ENCODE measurements around the gene TMEM86B.
A peak's percentile ranks its signal among the peaks of the same experiment; 100 is the strongest.

Gene TMEM86B

DNA sequence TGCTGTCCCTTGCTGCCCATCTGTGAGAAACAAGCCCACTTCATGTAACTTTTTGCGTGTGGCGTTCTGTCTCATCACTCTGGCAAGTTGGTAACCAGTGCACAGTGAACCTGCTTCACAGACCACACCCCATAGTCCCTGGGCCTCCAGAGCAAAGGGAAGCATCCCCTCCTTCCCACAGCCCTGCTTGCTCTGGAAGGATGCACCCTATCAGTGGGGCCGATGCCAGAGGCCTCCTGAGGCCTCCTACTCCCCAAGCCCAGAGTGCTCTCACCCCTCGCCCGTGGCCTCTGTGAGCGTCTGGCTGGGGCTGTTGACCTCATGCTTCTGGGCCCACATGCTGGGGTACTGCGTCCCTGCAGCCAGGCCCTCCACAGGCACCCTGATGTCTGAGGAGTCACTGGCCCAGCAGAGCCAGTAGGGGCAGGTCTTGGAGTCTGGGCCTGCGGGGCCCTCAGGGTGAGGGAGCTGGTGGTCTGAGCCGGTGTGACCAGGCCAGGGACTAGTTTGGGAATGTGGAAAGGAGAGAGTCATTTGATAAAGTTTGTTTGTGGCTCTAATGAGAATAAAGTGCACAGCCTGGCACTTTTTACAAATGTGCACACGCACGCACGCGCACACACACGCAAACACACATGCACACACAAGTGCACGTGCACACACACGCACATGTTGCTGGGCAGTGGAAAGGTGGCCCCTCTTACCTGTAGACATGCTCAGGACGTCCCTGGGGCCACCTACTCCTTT lies 5.1 kb downstream of the TMEM86B start:
- DNase-seq (ENCODE audit: low read depth), result no peak
- TF ChIP-seq, protein P1, sequence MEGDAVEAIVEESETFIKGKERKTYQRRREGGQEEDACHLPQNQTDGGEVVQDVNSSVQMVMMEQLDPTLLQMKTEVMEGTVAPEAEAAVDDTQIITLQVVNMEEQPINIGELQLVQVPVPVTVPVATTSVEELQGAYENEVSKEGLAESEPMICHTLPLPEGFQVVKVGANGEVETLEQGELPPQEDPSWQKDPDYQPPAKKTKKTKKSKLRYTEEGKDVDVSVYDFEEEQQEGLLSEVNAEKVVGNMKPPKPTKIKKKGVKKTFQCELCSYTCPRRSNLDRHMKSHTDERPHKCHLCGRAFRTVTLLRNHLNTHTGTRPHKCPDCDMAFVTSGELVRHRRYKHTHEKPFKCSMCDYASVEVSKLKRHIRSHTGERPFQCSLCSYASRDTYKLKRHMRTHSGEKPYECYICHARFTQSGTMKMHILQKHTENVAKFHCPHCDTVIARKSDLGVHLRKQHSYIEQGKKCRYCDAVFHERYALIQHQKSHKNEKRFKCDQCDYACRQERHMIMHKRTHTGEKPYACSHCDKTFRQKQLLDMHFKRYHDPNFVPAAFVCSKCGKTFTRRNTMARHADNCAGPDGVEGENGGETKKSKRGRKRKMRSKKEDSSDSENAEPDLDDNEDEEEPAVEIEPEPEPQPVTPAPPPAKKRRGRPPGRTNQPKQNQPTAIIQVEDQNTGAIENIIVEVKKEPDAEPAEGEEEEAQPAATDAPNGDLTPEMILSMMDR (IDR thresholded peaks at IDR 0.05; ENCODE audit: insufficient read depth, low read depth, low read length, missing control alignments), result no peak
- no peak overlapping the region for H3K4me3 ChIP-seq (ENCODE audit: low read depth, low read length)

DNA sequence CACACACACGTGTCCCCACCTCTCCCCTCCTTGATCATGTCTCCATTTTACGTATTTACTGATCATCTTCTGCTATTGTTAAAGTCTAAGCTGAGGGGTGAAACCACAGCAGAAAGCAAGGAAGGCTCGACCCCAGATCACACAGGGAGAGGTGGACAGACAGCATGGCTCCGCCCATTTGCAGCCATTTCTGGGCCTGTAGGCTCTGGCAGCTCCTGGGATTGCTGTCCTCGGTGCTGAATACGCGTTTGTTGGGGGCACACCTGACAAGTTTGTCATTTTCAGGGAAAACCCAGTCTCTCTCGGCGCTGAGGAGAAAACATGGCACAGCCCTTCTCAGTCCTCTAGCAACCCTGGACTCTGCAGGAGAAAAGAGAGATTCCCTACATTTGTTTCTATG lies 8.0 kb downstream of the TMEM86B start:
- no peak for DNase-seq (ENCODE audit: low read depth)
- H3K4me3 ChIP-seq (ENCODE audit: low read depth, low read length), result no peak overlapping the region
- TF ChIP-seq, protein P1 (IDR thresholded peaks at IDR 0.05; ENCODE audit: insufficient read depth, low read depth, low read length, missing control alignments), result no peak

DNA sequence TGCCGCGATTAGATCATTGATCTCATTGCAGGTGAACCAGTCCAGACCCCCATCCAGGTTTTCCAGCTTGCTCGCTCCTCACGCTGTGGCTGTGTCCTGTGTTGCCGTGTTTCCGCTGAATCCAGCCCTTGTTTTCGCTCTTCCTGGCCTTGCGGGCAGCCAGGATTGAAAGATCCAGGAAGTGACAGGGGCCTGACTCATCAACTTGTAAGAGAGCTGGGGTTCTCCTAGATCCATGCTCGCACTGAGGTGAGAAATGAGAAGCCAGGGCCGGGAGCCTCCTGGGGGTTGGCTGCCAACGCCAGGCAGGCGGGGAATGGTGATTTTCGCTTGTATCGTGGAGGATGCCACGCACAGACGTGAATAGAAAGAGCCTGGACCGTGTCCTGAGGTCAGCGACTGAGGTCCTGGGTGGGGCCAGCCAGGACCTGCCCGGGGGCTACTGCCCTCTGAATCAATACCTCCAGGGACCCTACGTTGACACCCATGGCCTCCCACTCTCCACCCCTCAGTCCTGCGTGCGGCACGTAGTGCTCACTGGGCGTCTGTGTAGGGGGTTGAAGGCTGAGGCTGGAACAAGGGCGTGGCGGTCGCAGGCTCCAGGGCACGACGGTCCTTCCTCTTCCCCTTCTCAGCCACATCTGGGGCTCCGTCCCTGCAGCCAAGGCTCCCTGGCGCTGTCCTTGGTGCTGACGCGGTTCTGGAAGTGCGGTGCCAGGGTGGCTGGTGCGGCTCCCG lies 11.9 kb downstream of the TMEM86B start:
- DNase-seq (ENCODE audit: low read depth), result peak; percentile 39
- TF ChIP-seq, protein P1 (IDR thresholded peaks at IDR 0.05; ENCODE audit: insufficient read depth, low read depth, low read length, missing control alignments), result no peak
- H3K4me3 ChIP-seq (ENCODE audit: low read depth, low read length), result no peak overlapping the region

DNA sequence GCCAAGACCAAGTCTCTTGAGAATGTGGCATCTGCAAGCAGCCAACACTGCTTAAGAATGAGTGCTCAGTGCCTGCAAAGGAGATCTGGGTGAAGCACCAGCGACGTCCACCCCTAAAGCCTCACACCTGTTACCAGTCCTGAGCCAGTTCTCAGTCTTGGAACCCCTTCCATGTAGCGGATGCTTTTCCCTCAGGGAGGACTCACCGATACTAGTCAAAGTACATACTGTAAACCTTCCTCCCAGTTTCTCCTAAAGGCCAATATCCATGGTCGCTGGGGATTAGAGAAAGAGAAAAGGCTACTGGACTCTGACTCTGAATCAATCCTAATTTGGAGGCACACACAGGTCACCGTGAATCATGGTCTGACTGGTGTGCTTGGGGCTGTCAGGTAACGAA lies 15.0 kb downstream of the TMEM86B start:
- TF ChIP-seq, protein P1 (IDR thresholded peaks at IDR 0.05; ENCODE audit: insufficient read depth, low read depth, low read length, missing control alignments), result no peak

DNA sequence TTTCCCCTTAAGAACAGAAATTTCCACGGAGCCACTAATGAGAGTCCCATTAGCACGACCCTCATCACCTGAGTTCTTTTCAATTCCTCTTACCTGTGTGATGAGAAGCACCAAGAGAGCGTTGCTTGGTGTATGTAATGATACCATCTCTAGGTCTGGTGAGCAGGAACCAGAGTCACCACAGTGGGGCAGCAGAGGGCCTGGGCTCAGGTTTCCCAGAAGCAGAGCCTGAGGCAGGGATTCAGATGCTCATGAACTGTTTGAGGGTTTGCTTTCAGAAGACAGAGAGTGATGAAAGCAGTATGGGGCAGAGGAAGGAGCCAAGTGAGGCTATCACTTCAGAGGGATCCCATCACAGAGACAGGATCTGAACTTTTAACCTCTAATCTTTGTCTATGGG lies 16.1 kb downstream of the TMEM86B start:
- no peak overlapping the region for H3K4me3 ChIP-seq (ENCODE audit: low read depth, low read length)
- peak; percentile 57 for DNase-seq (ENCODE audit: low read depth)
- TF ChIP-seq, protein P1 (IDR thresholded peaks at IDR 0.05; ENCODE audit: insufficient read depth, low read depth, low read length, missing control alignments), result peak; percentile 45

More for the DNA sequence above, 15.0 kb downstream of the TMEM86B start:
- no peak for DNase-seq (ENCODE audit: low read depth)
- no peak overlapping the region for H3K4me3 ChIP-seq (ENCODE audit: low read depth, low read length)

DNA sequence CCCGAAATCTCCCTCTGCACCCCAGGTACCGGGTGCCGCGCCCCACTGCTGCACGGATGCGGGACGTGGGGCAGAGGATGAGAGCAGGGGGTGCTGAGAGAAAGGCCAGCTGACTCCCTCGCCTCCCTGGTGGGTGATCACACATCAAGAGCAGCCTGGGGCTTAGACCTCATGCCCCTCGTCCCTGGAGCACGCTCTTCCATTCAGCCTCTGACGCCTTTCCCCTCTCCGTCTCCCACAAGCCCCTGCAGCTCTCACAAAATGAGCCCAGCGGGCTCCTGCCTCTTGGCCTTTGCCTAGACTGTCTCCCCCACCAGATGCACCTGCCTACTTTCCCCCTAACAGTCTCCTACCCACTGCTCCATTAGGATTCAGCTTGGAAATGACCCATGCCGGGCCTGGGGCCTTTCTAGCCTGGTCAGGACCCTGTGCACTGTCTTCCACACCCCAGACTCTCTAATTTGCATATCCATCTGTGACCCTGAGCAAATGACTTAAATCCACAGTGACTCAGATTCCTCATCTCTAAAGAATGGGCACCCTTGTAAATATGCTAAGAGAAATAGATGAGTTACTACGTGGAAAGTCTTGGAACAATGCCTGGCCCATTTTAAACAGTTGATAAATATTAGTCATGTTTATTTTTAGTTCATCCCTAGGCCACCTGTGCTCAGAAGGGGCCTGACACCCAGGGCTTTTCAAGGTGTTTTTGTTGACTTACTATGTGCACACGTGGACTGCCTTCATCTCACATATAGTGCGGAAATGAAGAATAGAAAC lies 18.7 kb downstream of the TMEM86B start:
- TF ChIP-seq, protein P1 (IDR thresholded peaks at IDR 0.05; ENCODE audit: insufficient read depth, low read depth, low read length, missing control alignments), result no peak
- DNase-seq (ENCODE audit: low read depth), result no peak
- H3K4me3 ChIP-seq (ENCODE audit: low read depth, low read length), result no peak overlapping the region

All from GM12865 (cell line).